ENCODE data around the gene BUD23. TPM values are rescaled to one million over a fixed set of nuclear protein-coding genes. Genes with fewer than 3 reads are reported as not detected.

The BUD23 gene
- total RNA-seq, 1 experiment from 2014 or later = 41.9 TPM

Small RNA genes lying within 50 kb of the gene (small RNA-seq; reads per million reads assigned to genes)
- 0.36 reads per million for gene MIR4284
- gene RN7SL265P = not detected

Other genes starting within 250 kb of the BUD23 start
- gene FZD9, start 249.8 kb upstream of the BUD23 start, total RNA-seq (2014; rRNA removed; shearing (Covaris generic); ENCODE audit: low replicate concordance) = not detected in 2 replicates
- gene BAZ1B, start 161.3 kb upstream of the BUD23 start, total RNA-seq (2014; rRNA removed; shearing (Covaris generic); ENCODE audit: low replicate concordance) = 49.0 and 51.2 TPM in 2 replicates
- gene BCL7B, start 125.9 kb upstream of the BUD23 start, total RNA-seq (2014; rRNA removed; shearing (Covaris generic); ENCODE audit: low replicate concordance) = 37.2 and 50.9 TPM in 2 replicates
- 27.5 and 43.4 TPM in 2 replicates for gene TBL2, start 105.0 kb upstream of the BUD23 start, total RNA-seq (2014; rRNA removed; shearing (Covaris generic); ENCODE audit: low replicate concordance)
- not detected in 2 replicates for gene MLXIPL, start 59.1 kb upstream of the BUD23 start, total RNA-seq (2014; rRNA removed; shearing (Covaris generic); ENCODE audit: low replicate concordance)
- gene VPS37D, start 15.8 kb upstream of the BUD23 start, total RNA-seq (2014; rRNA removed; shearing (Covaris generic); ENCODE audit: low replicate concordance) = not detected in 2 replicates
- 1.3 and 6.1 TPM in 2 replicates for gene DNAJC30, start 144 bp upstream of the BUD23 start, total RNA-seq (2014; rRNA removed; shearing (Covaris generic); ENCODE audit: low replicate concordance)
- gene STX1A, start 36.1 kb downstream of the BUD23 start, total RNA-seq (2014; rRNA removed; shearing (Covaris generic); ENCODE audit: low replicate concordance) = 3.7 and 5.5 TPM in 2 replicates
- gene ABHD11, start 55.2 kb downstream of the BUD23 start, total RNA-seq (2014; rRNA removed; shearing (Covaris generic); ENCODE audit: low replicate concordance) = 14.3 and 18.3 TPM in 2 replicates
- gene CLDN3, start 86.7 kb downstream of the BUD23 start, total RNA-seq (2014; rRNA removed; shearing (Covaris generic); ENCODE audit: low replicate concordance) = not detected in 2 replicates
- gene CLDN4, start 147.4 kb downstream of the BUD23 start, total RNA-seq (2014; rRNA removed; shearing (Covaris generic); ENCODE audit: low replicate concordance) = not detected in 2 replicates
- gene METTL27, start 158.9 kb downstream of the BUD23 start, total RNA-seq (2014; rRNA removed; shearing (Covaris generic); ENCODE audit: low replicate concordance) = not detected in 2 replicates
- gene TMEM270, start 177.6 kb downstream of the BUD23 start, total RNA-seq (2014; rRNA removed; shearing (Covaris generic); ENCODE audit: low replicate concordance) = not detected in 2 replicates

All from Karpas-422 (cell line).